GM18520 (cell line): ENCODE data around the gene KCNQ1OT1.

Source experiments
- ATAC-seq: cut with Tn5 transposase; IDR thresholded peaks from one replicate; pipeline ENCODE4 v1.9.1; 2021; ENCODE audit not compliant: unreplicated experiment

KCNQ1OT1 gene

GRCh38 chr11:2688381-2689231 is 11.2 kb downstream of the KCNQ1OT1 start:
- ATAC-seq, result no peak

GRCh38 chr11:2687782-2688191 is 12.0 kb downstream of the KCNQ1OT1 start:
- ATAC-seq, result no peak

- ATAC-seq, result no peak
These were observed 12.6 kb downstream of the KCNQ1OT1 start for GRCh38 chr11:2687223-2687530.

- no peak for ATAC-seq
These were observed 13.2 kb downstream of the KCNQ1OT1 start for GRCh38 chr11:2686360-2687222.

GRCh38 chr11:2685566-2686359 is 14.0 kb downstream of the KCNQ1OT1 start:
- ATAC-seq, result no peak

GRCh38 chr11:2685051-2685450 is 14.7 kb downstream of the KCNQ1OT1 start:
- no peak for ATAC-seq

- no peak for ATAC-seq
These were observed 15.2 kb downstream of the KCNQ1OT1 start for GRCh38 chr11:2684581-2684980.

- ATAC-seq, result no peak
These were observed 16.0 kb downstream of the KCNQ1OT1 start for GRCh38 chr11:2683806-2684205.

GRCh38 chr11:2681408-2682145 is 18.2 kb downstream of the KCNQ1OT1 start:
- no peak for ATAC-seq

GRCh38 chr11:2679011-2679676 is 20.6 kb downstream of the KCNQ1OT1 start:
- no peak for ATAC-seq

- ATAC-seq, result no peak
These were observed 21.4 kb downstream of the KCNQ1OT1 start for GRCh38 chr11:2678396-2678795.

- peak; percentile 27 for ATAC-seq
These were observed 22.7 kb downstream of the KCNQ1OT1 start for GRCh38 chr11:2677127-2677526.

GRCh38 chr11:2675540-2675939 is 24.3 kb downstream of the KCNQ1OT1 start:
- ATAC-seq, result no peak

GRCh38 chr11:2674658-2675131 is 25.1 kb downstream of the KCNQ1OT1 start:
- ATAC-seq, result no peak

- ATAC-seq, result no peak
These were observed 25.8 kb downstream of the KCNQ1OT1 start for GRCh38 chr11:2673871-2674471.

- no peak for ATAC-seq
These were observed 26.6 kb downstream of the KCNQ1OT1 start for GRCh38 chr11:2673250-2673610.

GRCh38 chr11:2672553-2673249 is 27.1 kb downstream of the KCNQ1OT1 start:
- no peak for ATAC-seq

GRCh38 chr11:2671748-2672147 is 28.0 kb downstream of the KCNQ1OT1 start:
- no peak for ATAC-seq

GRCh38 chr11:2670541-2671100 is 29.2 kb downstream of the KCNQ1OT1 start:
- ATAC-seq, result no peak
